Astrocyte of the cerebellum (primary cell): ENCODE results near the gene RYR1.
"Not testable (repeated sequence)": the region's sequence is repeated elsewhere in the genome, so short reads cannot be mapped to it uniquely, and the experiment has no call there.

Experiments
- DNase-seq: peaks from one replicate; pipeline ENCODE4 v3.0.0-alpha.2; 2011; ENCODE audit warnings: low read depth
- H3K4me3 ChIP-seq: 2 replicates; pipeline ENCODE4 v1.5.1; 2011; ENCODE audit warnings: mild to moderate bottlenecking, low read depth, low read length, moderate library complexity
- CTCF ChIP-seq: IDR thresholded peaks from 2 replicates; pipeline ENCODE4 v1.5.1; 2012; ENCODE audit warnings: low read length, low read depth, moderate library complexity, mild to moderate bottlenecking; ENCODE audit errors: missing control alignments
- in situ Hi-C: cut with HindIII; loops from 2 replicates; pipeline ENCODE4 v1.10.0; 2017; ENCODE audit warnings: low sequenced_read_pairs

Gene RYR1

GRCh38 chr19:38550376-38550775 lies 116.9 kb downstream of the RYR1 start:
- in situ Hi-C loops = no loop called here
- DNase-seq = no peak
- no peak for TF ChIP-seq CTCF
- no peak overlapping the region for H3K4me3 ChIP-seq

GRCh38 chr19:38551450-38551813 lies 117.9 kb downstream of the RYR1 start:
- DNase-seq = no peak
- no peak overlapping the region for H3K4me3 ChIP-seq
- in situ Hi-C loops = no loop called here
- TF ChIP-seq CTCF = no peak

- H3K4me3 ChIP-seq, in situ Hi-C loops, DNase-seq: not testable (repeated sequence)
These were observed 119.7 kb downstream of the RYR1 start for GRCh38 chr19:38553239-38553638.

- H3K4me3 ChIP-seq = no peak overlapping the region
- DNase-seq = no peak
- in situ Hi-C loops = no loop called here
- no peak for TF ChIP-seq CTCF
These were observed 121.2 kb downstream of the RYR1 start for GRCh38 chr19:38554676-38555141.

GRCh38 chr19:38555200-38555599 lies 121.7 kb downstream of the RYR1 start:
- no peak for DNase-seq
- H3K4me3 ChIP-seq = no peak overlapping the region
- no peak for TF ChIP-seq CTCF
- in situ Hi-C loops = no loop called here

- no peak overlapping the region for H3K4me3 ChIP-seq
- in situ Hi-C loops = no loop called here
- no peak for DNase-seq
- TF ChIP-seq CTCF = no peak
These were observed 123.2 kb downstream of the RYR1 start for GRCh38 chr19:38556521-38557174.

GRCh38 chr19:38557205-38557799 lies 123.8 kb downstream of the RYR1 start:
- in situ Hi-C loops = no loop called here
- TF ChIP-seq CTCF = no peak
- no peak overlapping the region for H3K4me3 ChIP-seq
- no peak for DNase-seq

GRCh38 chr19:38558933-38559332 lies 125.4 kb downstream of the RYR1 start:
- DNase-seq, H3K4me3 ChIP-seq, in situ Hi-C loops: not testable (repeated sequence)
